HPDE6-E6E7 (cell line): ENCODE results near the gene MEP1A.
"Not testable (repeated sequence)": the region's sequence is repeated elsewhere in the genome, so short reads cannot be mapped to it uniquely, and the experiment has no call there.

Source experiments
- DNase-seq: peaks from one replicate; pipeline ENCODE4 v3.0.0; 2011; ENCODE audit warnings: missing footprints; ENCODE audit errors: extremely low spot score

Gene MEP1A

GRCh38 chr6:46793138-46793537 is at the start of gene MEP1A:
MEP1A (plus strand) TSS chr6:46793389; CDS start chr6:46793399, 10 bp downstream.
- DNase-seq = no peak

DNA sequence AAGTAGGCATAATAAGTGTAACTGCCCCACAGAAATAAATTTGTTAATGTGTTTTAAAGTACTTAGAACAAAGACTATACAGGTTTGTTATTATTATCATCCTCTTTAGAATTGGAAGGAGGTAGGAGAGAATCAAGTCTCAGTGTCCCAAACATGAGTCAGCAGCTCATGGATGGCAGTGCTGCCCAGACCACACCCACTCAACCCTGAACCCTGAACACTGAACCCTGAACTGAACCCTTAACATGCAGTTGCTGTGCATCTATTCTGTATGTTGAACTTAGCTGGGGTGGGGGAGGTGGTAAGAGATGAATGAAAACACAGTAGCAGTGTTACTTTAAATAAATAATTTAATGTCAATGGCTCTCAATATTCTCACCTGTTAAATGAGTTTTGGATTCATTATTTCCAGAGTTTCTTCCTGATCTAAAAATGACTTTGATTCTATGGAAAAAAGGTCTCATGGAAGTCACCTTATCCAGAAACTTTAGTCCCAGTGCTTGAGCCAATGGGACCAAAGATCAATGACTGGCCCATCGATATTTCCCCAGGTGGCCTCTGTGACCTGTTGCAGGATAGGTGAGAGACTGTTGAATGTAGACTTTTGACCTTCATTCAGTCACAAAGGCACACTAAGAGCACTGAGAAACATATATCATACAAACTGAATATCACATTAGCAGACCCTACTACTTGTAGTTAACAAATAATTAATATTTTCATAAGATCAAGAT is 49.6 kb upstream of the MEP1A start:
- no peak for DNase-seq

- DNase-seq = not testable (repeated sequence)
These were observed 48.9 kb upstream of the MEP1A start for GRCh38 chr6:46744159-46744725.

DNA sequence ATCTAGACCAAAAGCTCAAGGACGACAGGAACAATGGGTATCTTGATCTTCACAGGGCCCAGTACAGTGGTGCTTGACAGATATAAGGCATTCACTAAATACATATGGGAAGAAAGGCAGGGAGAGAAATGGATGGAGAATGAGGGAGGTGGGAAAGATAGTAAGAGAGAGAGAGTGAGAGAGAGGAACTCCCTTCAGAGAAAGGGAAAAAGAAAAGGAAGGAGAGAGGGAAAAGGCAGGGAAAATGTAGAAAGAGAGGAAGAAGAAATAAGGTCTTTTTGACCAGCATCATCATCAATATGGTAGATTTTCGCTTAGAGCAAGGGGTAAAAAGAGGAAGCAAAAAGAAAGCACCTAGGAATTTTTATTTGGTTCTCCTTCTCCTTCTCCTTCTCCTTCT is 47.2 kb upstream of the MEP1A start:
- no peak for DNase-seq

- no peak for DNase-seq
These were observed 46.5 kb upstream of the MEP1A start, which contains the start of gene ANKRD66 for GRCh38 chr6:46746696-46747095. ANKRD66 (plus strand) TSS chr6:46746933; CDS start chr6:46751949, 5,016 bp downstream.

DNA sequence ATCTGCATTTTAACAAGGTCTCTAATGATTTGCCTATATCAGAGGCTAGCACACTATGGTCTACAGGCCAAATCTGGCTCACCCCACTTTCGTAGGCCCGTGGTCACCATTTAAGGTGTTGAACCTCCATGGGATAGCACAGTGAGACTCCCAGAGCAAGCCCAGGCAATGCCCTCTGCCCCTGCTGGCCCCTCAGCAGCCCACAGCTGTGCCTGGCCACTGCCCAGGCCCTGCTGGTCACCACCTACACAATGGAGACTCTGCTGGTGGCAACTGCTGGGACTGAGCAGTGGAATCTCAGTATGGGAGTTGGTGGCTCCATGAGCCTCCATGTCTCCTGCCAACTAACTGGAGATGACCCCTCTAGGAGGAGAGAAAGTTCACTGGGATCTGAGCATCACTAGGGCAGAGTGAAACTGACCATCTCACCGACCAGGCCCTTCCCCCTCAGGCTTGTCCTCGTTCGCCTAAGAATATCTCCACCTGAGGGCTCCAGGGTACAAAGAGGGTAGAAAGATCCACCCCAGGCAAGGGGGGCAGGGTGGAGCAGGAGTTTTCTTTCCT is 44.2 kb upstream of the MEP1A start:
- DNase-seq = no peak

GRCh38 chr6:46749731-46750130 is 43.5 kb upstream of the MEP1A start:
- no peak for DNase-seq

DNA sequence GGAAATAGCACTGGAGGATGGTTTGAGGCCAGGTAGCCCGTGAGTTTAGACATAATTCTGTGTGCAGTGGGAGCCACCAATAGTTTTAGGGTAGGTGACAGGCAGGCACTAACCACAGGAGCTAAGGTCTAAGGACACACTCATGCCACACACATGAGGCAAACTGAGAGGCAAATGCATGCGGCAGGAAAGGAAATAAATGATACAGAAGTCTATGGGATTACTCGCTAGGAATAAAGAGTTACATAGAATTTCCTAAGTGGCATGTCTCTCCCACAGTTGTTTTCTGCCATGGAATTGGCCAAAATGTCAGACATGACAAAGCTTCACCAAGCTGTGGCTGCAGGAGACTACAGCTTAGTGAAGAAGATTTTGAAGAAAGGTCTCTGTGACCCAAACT is 41.5 kb upstream of the MEP1A start:
- no peak for DNase-seq

DNA sequence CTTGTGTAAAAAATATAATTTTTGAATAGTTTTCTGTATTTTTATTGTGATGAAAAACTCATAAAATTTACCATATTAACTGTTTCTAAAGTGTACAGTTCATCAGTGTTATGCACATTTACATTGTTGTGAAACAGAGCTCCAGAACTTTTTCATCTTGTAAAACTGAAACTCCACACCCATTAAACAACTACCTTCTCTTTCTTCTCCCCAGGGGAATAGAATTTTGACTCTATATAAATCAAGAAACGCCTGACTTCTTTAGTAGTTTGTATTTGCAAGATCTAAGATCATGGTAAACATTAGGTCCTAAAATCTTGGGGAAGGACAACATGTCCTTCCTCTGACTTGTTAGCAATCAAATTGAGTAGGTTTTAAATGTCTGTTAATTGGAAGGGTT is 37.3 kb upstream of the MEP1A start:
- no peak for DNase-seq

GRCh38 chr6:46756469-46757213 is 36.5 kb upstream of the MEP1A start:
- peak; percentile 25 for DNase-seq

DNA sequence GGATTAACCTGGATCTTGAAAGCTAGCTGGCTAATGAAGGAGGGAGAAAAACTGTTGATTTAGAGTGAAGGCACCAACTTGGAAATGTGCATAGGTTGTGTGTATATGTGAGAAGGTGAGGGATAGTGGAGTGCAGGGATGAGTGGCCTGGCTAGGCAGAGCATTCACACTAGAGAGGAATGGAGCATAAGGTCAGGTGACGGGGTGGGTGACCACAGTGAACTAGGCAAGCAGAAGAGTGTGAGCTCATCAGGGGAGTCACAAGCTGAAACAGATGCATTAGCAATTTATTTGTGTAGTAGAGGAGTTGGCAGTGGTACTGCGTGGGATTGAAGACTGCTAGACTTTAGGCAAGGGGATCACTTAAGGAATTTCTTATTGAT is 36.0 kb upstream of the MEP1A start:
- DNase-seq = no peak

- DNase-seq = no peak
These were observed 34.0 kb upstream of the MEP1A start for GRCh38 chr6:46758960-46759753.

GRCh38 chr6:46760925-46761324 is 32.3 kb upstream of the MEP1A start:
- no peak for DNase-seq

- no peak for DNase-seq
These were observed 29.7 kb upstream of the MEP1A start for GRCh38 chr6:46763466-46763865.

DNA sequence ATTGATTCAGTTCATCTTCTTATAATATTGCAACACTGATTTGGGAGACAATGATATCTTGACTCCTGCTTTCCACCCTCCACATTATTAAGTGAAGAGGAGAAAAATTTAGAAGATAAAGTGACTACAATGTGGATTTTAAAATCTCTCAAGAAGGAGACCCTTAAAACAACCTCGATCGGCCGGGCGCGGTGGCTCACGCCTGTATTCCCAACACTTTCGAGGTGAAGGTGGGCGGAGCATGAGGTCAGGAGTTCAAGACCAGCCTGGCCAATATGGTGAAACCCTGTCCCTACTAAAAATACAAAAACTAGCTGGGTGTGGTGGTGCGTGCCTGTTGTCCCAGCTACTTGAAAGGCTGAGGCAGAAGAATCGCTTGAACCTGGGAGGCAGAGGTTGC is 28.9 kb upstream of the MEP1A start:
- not testable (repeated sequence) for DNase-seq

DNA sequence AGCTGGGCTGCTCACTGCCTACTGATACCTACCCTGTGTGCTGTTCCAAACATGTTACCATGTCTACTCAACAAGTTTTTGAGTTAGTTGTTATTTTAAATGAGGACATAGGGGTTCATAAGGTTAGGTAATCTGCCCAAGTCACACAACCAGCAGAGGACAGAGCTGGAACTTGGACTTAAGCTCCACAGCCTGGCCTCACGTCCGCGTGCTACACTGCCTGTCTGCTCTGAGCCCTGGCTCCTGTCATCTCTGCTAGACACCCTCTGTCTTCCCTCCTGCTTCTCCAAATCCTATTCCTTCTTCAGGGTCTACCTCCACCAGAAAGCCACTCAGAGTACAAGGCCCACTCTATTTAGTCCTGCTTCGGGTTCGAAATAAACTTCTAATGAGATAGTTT is 28.2 kb upstream of the MEP1A start:
- no peak for DNase-seq

GRCh38 chr6:46772016-46772415 is 21.2 kb upstream of the MEP1A start:
- no peak for DNase-seq

DNA sequence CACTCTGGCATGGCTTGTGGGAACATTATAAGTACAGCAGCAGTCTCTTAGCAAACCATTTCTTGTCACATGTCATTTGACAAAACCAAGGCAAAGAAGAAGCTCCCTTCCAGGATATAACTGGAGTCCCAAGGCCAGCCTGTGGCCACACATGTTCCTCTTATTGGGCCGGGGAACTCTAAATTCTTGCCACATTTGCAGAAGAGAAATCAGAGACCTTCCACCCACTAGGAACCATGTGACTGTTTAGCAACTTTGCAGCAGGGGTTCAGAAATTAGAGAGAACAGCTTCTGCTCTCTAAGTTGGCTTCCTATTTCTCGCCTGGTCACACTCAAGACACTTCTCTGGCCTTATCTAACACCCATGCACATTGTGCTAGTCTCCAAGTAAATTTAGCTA is 20.4 kb upstream of the MEP1A start:
- no peak for DNase-seq

- DNase-seq = no peak
These were observed 19.9 kb upstream of the MEP1A start for GRCh38 chr6:46773201-46773855.

- DNase-seq = not testable (repeated sequence)
These were observed 18.5 kb upstream of the MEP1A start for GRCh38 chr6:46774736-46775135.

DNA sequence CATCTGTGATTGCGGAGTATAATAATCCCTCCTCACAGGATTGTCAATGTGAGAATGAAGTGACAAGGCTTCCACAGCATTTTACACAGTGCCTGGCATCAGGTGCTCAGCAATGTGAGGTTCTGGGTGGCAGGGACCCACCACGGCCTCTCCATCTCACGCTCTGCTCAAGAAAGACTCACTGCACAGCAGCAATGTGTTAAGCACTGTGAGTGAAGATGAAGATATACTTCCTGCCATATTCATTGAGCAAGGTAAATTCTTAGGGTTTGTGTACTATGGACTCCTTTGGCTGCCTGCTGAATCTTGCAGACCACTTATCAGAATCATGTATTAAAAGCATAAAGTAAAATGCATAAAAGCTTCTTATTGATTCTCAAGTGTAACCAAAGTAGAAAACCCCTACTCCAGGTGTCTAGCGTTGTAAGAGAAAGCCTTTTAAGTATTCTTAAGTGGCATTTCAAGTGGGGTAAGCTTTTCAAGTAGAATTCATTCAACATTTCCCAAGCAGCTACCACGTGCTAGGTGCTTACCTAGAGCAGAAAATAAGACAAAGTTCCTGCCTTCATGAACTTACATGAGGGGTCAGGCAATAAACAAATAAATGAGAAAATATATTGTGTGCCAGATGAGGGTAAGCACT is 17.0 kb upstream of the MEP1A start:
- DNase-seq = no peak
